Neural cell (in vitro differentiated cells): ENCODE data around the gene EMP3. TPM values are rescaled to one million over a fixed set of nuclear protein-coding genes. Genes with fewer than 3 reads are reported as not detected.

Source experiments
- H2AFZ ChIP-seq: fragments of 200-600, 300-800 bp; sonication (generic), shearing (Covaris generic); 2 replicates; pipeline ENCODE4 v1.6.0; 2014; ENCODE audit warnings: low read depth, mild to moderate bottlenecking, antibody characterized with exemption, low read length, moderate library complexity
- H3F3A ChIP-seq: fragments of 200-600 bp; shearing (Covaris generic); 2 replicates; pipeline ENCODE4 v1.6.1; 2016; ENCODE audit warnings: mild to moderate bottlenecking, moderate library complexity, mixed read lengths, antibody characterized with exemption, low read length; ENCODE audit not compliant: insufficient read depth, poor library complexity, severe bottlenecking
- H3K27ac ChIP-seq: fragments of 200-600, 300-800 bp; sonication (generic), shearing (Covaris generic); 2 replicates; pipeline ENCODE4 v1.5.1; 2014; ENCODE audit warnings: mild to moderate bottlenecking, low read length, moderate library complexity
- H3K27me3 ChIP-seq: fragments of 300-800, 200-600 bp; sonication (generic), shearing (Covaris generic); 2 replicates; pipeline ENCODE4 v1.6.0; 2014; ENCODE audit warnings: mild to moderate bottlenecking, low read depth, low read length, moderate library complexity; ENCODE audit not compliant: insufficient read depth
- H3K36me3 ChIP-seq: fragments of 300-800, 200-600 bp; sonication (generic), shearing (Covaris generic); 2 replicates; pipeline ENCODE4 v1.5.1; 2014; ENCODE audit warnings: mild to moderate bottlenecking, antibody characterized with exemption, low read length, moderate library complexity; ENCODE audit not compliant: insufficient read depth
- H3K4me2 ChIP-seq: fragments of 300-800, 200-600 bp; sonication (generic), shearing (Covaris generic); 2 replicates; pipeline ENCODE4 v1.6.0; 2014; ENCODE audit warnings: mild to moderate bottlenecking, low read length
- H3K4me3 ChIP-seq: fragments of 300-800, 200-600 bp; sonication (generic), shearing (Covaris generic); 2 replicates; pipeline ENCODE4 v1.5.1; 2014; ENCODE audit warnings: mild to moderate bottlenecking, low read length, moderate library complexity
- H3K79me2 ChIP-seq: fragments of 200-600 bp; shearing (Covaris generic); replicated peaks from 2 replicates; pipeline ENCODE4 v1.6.0; 2014; ENCODE audit warnings: mild to moderate bottlenecking, low read length, moderate library complexity; ENCODE audit not compliant: insufficient read depth
- H3K9ac ChIP-seq: fragments of 300-800, 200-600 bp; sonication (generic), shearing (Covaris generic); 2 replicates; pipeline ENCODE4 v1.6.1; 2016; ENCODE audit warnings: mild to moderate bottlenecking, low read length, mixed read lengths
- H3K9me2 ChIP-seq: fragments of 200-600 bp; shearing (Covaris generic); 2 replicates; pipeline ENCODE4 v1.6.1; 2016; ENCODE audit warnings: mild to moderate bottlenecking, low read length, mixed read lengths; ENCODE audit not compliant: insufficient read depth
- H3K9me3 ChIP-seq: fragments of 200-600, 300-800 bp; sonication (generic), shearing (Covaris generic); 2 replicates; pipeline ENCODE4 v1.6.1; 2016; ENCODE audit warnings: mild to moderate bottlenecking, mixed run types, low read length, moderate library complexity, mixed read lengths
- H4K20me1 ChIP-seq: fragments of 200-600 bp; shearing (Covaris generic); 2 replicates; pipeline ENCODE4 v1.6.1; 2016; ENCODE audit warnings: mild to moderate bottlenecking, mixed run types; ENCODE audit not compliant: insufficient read depth
- EP300 ChIP-seq: fragments of 450-650 bp; conservative IDR thresholded peaks from 2 replicates; pipeline ENCODE4 v1.6.1; 2014; ENCODE audit warnings: antibody characterized with exemption, mild to moderate bottlenecking, moderate library complexity; ENCODE audit not compliant: poor library complexity, severe bottlenecking
- EZH2 ChIP-seq: fragments of 200-600, 300-800 bp; shearing (Covaris generic), sonication (generic); IDR thresholded peaks from 2 replicates; pipeline ENCODE4 v1.6.1; 2014; ENCODE audit warnings: antibody characterized with exemption, low read length, borderline replicate concordance, mild to moderate bottlenecking; ENCODE audit not compliant: insufficient read depth, poor library complexity, severe bottlenecking
- MXI1 ChIP-seq: fragments of 450-650 bp; conservative IDR thresholded peaks from 2 replicates; pipeline ENCODE4 v1.6.1; 2014; ENCODE audit warnings: antibody characterized with exemption, mild to moderate bottlenecking; ENCODE audit not compliant: poor library complexity, severe bottlenecking
- POLR2AphosphoS5 ChIP-seq: IDR thresholded peaks from 2 replicates; pipeline ENCODE4 v1.6.1; 2012
- RAD21 ChIP-seq: fragments of 450-650 bp; conservative IDR thresholded peaks from 2 replicates; pipeline ENCODE4 v1.6.1; 2014; ENCODE audit warnings: antibody characterized with exemption, mild to moderate bottlenecking, moderate library complexity
- SMC3 ChIP-seq: fragments of 450-650 bp; conservative IDR thresholded peaks from 2 replicates; pipeline ENCODE4 v1.6.1; 2014; ENCODE audit warnings: antibody characterized with exemption, mild to moderate bottlenecking, moderate library complexity; ENCODE audit not compliant: poor library complexity
- TAF1 ChIP-seq: IDR thresholded peaks from 2 replicates; pipeline ENCODE4 v1.6.1; 2012; ENCODE audit warnings: low read depth
- polyA plus RNA-seq: library from polyadenylated mRNA; depleted of rRNA; stranded (reverse); fragments of >200 nt; gene quantifications from 2 replicates; pipeline ENCODE4 v1.2.3, GENCODE V29; 2014
- TF ChIP-seq, protein P1 (sequence below): IDR thresholded peaks from 2 replicates; pipeline ENCODE4 v1.6.1; 2012; ENCODE audit warnings: borderline replicate concordance
- TF ChIP-seq, protein P2 (sequence below): fragments of 450-650 bp; IDR thresholded peaks from 2 replicates; pipeline ENCODE4 v1.5.1; 2014; ENCODE audit warnings: antibody characterized with exemption, mild to moderate bottlenecking, moderate library complexity; ENCODE audit not compliant: poor library complexity, severe bottlenecking

The EMP3 gene
- polyA plus RNA-seq, 1 donor from 2014 or later, result not detected

DNA sequence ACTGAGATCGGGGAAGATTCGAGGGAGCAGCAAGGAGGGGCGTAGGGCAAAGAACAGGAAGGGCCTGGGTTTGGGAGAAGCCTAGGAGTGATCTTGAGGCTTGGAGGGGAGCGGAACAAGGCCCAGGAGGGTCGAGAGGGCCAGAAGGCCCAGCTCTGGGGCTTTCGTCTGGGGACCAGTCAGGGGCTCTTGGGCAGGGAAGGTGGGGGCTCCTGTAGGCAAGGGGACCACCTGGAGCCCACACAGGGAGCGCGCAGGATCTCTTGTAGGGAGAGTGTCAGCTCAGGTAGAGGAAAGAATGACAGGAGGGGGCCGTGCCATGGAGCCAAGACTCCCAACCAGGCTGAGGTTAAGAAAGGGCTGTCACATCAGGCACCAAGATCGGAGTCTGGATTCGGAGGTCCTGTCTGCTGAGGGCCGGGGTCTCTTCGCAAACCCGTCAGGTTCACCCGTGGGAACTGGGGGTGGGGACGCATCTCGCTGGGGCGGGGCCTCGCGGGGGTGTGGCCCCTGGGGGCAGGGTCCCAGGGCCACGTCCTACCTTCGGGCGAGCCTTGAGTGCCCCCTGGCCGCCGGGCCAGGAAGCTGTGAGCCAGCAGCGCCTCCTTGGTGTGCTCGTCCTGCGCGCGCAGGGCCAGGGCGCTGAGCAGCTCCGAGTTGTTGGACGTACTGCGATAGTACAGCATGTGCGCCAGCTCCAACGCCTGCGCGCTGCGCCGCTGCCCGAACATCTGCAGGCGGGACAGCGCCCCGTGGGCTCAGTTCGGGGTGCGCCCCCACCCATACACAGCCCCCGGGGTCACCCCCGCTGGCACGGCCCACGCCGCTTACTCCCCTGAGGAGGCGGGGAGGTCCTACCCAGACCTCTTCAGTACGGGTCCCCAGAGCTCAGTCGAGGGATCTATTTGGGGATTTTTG, 8.4 kb downstream of the EMP3 start:
- Histone ChIP-seq H3K36me3 (no peaks in the 10 kb centered on the region), H3F3A (no peaks in the 10 kb centered on the region), H2AFZ (peak overlapping the region; percentile 58), H3K9ac (peak overlapping the region; percentile 53), H3K4me3 (peak overlapping the region; percentile 63), H3K27ac (peak overlapping the region; percentile 60), H4K20me1 (no peaks in the 10 kb centered on the region), H3K27me3 (no peaks in the 10 kb centered on the region), H3K9me3 (no peaks in the 10 kb centered on the region), H3K9me2 (no peaks in the 10 kb centered on the region), H3K79me2 (no peaks in the 10 kb centered on the region), H3K4me2 (no peak overlapping the region)
- no peak for TF ChIP-seq MXI1
- no peak for TF ChIP-seq SMC3
- TF ChIP-seq, protein P1, sequence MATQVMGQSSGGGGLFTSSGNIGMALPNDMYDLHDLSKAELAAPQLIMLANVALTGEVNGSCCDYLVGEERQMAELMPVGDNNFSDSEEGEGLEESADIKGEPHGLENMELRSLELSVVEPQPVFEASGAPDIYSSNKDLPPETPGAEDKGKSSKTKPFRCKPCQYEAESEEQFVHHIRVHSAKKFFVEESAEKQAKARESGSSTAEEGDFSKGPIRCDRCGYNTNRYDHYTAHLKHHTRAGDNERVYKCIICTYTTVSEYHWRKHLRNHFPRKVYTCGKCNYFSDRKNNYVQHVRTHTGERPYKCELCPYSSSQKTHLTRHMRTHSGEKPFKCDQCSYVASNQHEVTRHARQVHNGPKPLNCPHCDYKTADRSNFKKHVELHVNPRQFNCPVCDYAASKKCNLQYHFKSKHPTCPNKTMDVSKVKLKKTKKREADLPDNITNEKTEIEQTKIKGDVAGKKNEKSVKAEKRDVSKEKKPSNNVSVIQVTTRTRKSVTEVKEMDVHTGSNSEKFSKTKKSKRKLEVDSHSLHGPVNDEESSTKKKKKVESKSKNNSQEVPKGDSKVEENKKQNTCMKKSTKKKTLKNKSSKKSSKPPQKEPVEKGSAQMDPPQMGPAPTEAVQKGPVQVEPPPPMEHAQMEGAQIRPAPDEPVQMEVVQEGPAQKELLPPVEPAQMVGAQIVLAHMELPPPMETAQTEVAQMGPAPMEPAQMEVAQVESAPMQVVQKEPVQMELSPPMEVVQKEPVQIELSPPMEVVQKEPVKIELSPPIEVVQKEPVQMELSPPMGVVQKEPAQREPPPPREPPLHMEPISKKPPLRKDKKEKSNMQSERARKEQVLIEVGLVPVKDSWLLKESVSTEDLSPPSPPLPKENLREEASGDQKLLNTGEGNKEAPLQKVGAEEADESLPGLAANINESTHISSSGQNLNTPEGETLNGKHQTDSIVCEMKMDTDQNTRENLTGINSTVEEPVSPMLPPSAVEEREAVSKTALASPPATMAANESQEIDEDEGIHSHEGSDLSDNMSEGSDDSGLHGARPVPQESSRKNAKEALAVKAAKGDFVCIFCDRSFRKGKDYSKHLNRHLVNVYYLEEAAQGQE, result no peak
- TF ChIP-seq TAF1, result no peak
- TF ChIP-seq EP300, result no peak
- TF ChIP-seq, protein P2, sequence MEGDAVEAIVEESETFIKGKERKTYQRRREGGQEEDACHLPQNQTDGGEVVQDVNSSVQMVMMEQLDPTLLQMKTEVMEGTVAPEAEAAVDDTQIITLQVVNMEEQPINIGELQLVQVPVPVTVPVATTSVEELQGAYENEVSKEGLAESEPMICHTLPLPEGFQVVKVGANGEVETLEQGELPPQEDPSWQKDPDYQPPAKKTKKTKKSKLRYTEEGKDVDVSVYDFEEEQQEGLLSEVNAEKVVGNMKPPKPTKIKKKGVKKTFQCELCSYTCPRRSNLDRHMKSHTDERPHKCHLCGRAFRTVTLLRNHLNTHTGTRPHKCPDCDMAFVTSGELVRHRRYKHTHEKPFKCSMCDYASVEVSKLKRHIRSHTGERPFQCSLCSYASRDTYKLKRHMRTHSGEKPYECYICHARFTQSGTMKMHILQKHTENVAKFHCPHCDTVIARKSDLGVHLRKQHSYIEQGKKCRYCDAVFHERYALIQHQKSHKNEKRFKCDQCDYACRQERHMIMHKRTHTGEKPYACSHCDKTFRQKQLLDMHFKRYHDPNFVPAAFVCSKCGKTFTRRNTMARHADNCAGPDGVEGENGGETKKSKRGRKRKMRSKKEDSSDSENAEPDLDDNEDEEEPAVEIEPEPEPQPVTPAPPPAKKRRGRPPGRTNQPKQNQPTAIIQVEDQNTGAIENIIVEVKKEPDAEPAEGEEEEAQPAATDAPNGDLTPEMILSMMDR, result no peak

DNA sequence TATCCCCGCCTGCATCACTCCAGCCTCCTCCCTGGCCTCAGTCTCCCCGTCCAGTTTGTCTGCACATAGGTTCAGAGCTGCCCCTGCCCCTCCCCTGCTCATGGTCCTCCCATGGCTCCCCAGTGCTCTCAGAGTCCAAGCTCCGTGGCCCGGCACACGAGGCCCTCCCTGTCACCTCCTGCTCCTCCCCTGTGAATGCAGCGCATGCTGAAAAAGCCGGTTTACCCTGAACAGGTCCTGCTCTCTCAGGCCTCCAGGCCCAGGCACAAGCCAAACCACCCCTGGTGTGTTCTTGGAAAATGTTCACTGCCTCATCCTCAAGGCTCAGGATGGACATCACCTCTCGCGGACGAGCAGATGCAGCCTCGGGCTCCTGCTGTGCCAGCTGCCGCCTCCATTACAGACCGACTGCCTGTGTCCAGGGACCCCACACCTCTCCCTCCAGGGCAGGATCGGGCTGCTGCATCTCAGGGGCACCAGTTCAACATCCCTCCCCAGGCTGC, 13.0 kb downstream of the EMP3 start:
- Histone ChIP-seq H3K36me3 (no peaks in the 10 kb centered on the region), H2AFZ (no peak overlapping the region), H3K4me3 (no peak overlapping the region), H4K20me1 (no peaks in the 10 kb centered on the region), H3K27me3 (no peaks in the 10 kb centered on the region), H3K4me2 (no peak overlapping the region), H3K79me2 (no peaks in the 10 kb centered on the region), H3K27ac (no peak overlapping the region), H3K9me3 (no peaks in the 10 kb centered on the region), H3F3A (no peaks in the 10 kb centered on the region), H3K9me2 (no peaks in the 10 kb centered on the region), H3K9ac (no peak overlapping the region)
- TF ChIP-seq EZH2, result no peak
- no peak for TF ChIP-seq TAF1
- TF ChIP-seq POLR2AphosphoS5, result no peak
- TF ChIP-seq RAD21, result no peak
- TF ChIP-seq, protein P1, result no peak
- TF ChIP-seq MXI1, result no peak
- no peak for TF ChIP-seq SMC3
- TF ChIP-seq, protein P2, result no peak
- no peak for TF ChIP-seq EP300
